ENCODE measurements around the gene DOCK2.

GRCh38 chr5:170107674-170108073 is 470.6 kb downstream of the DOCK2 start:
- no peak for TF ChIP-seq CTCF (conservative IDR thresholded peaks at IDR 0.05; ENCODE audit: low read length)
- TF ChIP-seq EZH2phosphoT487 (IDR thresholded peaks at IDR 0.05; ENCODE audit: borderline replicate concordance) = no peak

Measured in Loucy (cell line).